ENCODE measurements around the gene IFRD2.

GRCh38 chr3:50269460-50269859, 22.8 kb downstream of the IFRD2 start:
- TF ChIP-seq POLR2A (IDR thresholded peaks at IDR 0.05) = no peak
- no peak for TF ChIP-seq POLR2AphosphoS5 (IDR thresholded peaks at IDR 0.05; ENCODE audit: insufficient read depth in 1 of 2, low read depth in 1 of 2)
- no peak for TF ChIP-seq CTCF (IDR thresholded peaks at IDR 0.05)

Measured in vagina (tissue), 2 donors.